ENCODE results near the gene SPATA13. TPM values are rescaled to one million over a fixed set of nuclear protein-coding genes. Genes with fewer than 3 reads are reported as not detected.

Gene SPATA13
- polyA plus RNA-seq, 1 experiment = 12.0 TPM

DNA sequence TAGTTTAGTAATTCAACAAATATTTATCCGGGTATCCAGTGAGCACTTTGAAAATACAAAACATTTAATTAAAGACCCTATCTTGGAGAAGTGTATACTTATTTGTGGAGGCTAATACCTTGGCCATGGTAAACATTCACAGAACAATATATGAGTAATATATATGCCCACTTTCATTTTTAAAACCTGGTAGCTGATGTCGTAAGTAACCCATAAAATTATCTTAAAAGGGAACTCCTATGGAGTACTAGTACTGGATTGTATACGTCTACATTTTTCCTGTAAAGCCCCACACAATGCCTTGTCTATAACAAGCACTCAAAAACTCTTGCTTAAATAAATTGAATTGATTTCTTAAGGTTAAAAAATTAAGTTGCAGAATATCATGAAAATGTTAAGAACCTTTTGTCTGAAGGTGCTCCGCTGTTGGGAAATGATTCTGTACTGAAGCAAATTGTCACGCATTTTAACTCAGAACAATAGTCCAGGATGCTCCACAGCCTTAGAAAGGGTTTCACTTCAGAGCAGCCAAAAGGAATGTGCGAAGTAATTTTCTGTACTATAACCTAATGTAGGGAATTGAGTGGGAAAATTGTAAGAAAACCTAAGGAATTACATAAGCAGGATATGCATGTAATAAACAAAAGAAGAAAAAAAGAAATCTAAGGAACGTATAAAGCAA, 90.0 kb downstream of the SPATA13 start:
- CTCF ChIA-PET = no interaction called here
- DNase-seq (ENCODE audit: low read depth, low spot score) = no peak
- H3K4me3 ChIP-seq (ENCODE audit: low read depth, low read length) = no peak overlapping the region
- POLR2A ChIA-PET = no interaction called here
- no peak overlapping the region for H3K27ac ChIP-seq (ENCODE audit: low read depth, low read length)
- TF ChIP-seq, protein P1, sequence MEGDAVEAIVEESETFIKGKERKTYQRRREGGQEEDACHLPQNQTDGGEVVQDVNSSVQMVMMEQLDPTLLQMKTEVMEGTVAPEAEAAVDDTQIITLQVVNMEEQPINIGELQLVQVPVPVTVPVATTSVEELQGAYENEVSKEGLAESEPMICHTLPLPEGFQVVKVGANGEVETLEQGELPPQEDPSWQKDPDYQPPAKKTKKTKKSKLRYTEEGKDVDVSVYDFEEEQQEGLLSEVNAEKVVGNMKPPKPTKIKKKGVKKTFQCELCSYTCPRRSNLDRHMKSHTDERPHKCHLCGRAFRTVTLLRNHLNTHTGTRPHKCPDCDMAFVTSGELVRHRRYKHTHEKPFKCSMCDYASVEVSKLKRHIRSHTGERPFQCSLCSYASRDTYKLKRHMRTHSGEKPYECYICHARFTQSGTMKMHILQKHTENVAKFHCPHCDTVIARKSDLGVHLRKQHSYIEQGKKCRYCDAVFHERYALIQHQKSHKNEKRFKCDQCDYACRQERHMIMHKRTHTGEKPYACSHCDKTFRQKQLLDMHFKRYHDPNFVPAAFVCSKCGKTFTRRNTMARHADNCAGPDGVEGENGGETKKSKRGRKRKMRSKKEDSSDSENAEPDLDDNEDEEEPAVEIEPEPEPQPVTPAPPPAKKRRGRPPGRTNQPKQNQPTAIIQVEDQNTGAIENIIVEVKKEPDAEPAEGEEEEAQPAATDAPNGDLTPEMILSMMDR (IDR thresholded peaks at IDR 0.05; ENCODE audit: low read depth, low read length) = no peak
- no peaks in the 10 kb centered on the region for H3K9me3 ChIP-seq (ENCODE audit: control insufficient read depth, insufficient read depth, low read length)
- no peaks in the 10 kb centered on the region for H3K27me3 ChIP-seq (ENCODE audit: control insufficient read depth, insufficient read depth, low read length)

DNA sequence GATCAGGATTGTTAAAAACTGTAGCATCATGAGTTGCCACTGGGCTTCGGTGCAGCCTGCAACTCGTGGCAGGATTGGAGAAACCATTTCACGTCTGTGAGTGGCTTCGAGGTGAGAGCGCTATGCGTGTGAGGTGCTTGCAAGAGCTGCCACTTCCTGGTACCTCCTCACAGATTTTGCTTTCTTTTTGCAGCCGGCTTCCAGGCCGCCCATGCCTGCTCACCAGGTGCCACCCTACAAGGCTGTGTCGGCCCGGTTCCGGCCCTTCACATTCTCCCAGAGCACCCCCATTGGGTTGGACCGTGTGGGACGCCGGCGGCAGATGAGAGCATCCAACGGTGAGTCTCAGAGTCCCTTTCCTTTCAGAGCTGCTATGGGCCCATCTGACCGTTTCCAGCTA, 91.0 kb downstream of the SPATA13 start:
- ChIA-PET CTCF (no interaction called here), POLR2A (no interaction called here)
- no peak overlapping the region for H3K27ac ChIP-seq (ENCODE audit: low read depth, low read length)
- TF ChIP-seq, protein P1 (IDR thresholded peaks at IDR 0.05; ENCODE audit: low read depth, low read length) = no peak
- no peak overlapping the region for H3K4me3 ChIP-seq (ENCODE audit: low read depth, low read length)
- H3K9me3 ChIP-seq (ENCODE audit: control insufficient read depth, insufficient read depth, low read length) = no peaks in the 10 kb centered on the region
- H3K27me3 ChIP-seq (ENCODE audit: control insufficient read depth, insufficient read depth, low read length) = no peaks in the 10 kb centered on the region
- DNase-seq (ENCODE audit: low read depth, low spot score) = no peak

DNA sequence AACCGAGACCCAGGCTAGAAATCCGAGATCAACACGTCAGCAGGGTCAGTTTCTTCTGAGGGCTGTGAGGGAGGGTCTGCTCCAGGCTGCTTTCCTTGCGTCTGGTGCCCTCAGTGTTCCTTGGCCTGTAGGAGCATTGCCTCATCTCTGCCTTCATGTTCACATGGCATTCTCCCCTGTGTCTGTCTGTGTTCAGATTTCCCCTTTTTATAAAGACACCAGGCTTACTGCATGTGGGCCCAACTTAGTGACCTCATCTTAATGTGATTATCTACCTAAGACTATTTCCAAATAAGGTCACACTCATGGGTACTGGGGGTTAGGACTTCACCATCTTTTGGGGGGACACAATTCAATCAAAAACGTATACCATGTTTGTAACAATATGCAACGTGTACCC, 91.6 kb downstream of the SPATA13 start:
- Histone ChIP-seq H3K27me3 (ENCODE audit: control insufficient read depth, insufficient read depth, low read length) (no peaks in the 10 kb centered on the region), H3K27ac (ENCODE audit: low read depth, low read length) (no peak overlapping the region), H3K4me3 (ENCODE audit: low read depth, low read length) (no peak overlapping the region), H3K9me3 (ENCODE audit: control insufficient read depth, insufficient read depth, low read length) (no peaks in the 10 kb centered on the region)
- TF ChIP-seq, protein P1 (IDR thresholded peaks at IDR 0.05; ENCODE audit: low read depth, low read length) = no peak
- POLR2A ChIA-PET = no interaction called here
- DNase-seq (ENCODE audit: low read depth, low spot score) = no peak
- CTCF ChIA-PET = no interaction called here

DNA sequence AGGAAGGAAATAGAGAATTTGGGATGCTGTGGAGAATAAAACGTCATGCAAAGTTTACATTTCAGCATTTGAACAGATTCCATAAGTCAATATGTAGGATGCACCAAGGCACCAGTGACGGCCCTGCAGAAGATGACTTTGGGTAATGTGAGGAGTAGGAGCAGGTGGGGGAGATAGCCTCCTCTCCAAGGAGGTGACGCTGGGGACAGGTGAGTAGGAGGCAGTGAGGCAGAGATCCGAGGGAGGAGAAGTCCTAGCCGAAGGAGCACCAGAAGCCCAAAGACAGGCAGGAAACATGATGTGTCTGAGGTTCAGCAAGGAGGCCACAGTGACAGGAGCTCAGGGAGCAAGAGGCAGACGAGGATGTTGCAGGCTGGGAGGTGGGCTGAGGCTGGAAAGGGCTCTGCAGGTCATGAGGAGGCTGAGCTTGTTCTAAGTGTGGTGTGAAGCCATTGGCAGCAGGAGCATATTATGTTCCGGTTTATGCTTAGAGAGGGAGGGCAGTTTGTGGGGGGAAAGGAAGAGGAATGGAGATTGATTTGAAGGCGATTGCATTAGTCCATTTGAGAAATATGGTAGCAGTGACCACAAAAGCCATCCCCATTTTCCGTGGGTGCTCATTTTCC, 93.1 kb downstream of the SPATA13 start:
- no peak for DNase-seq (ENCODE audit: low read depth, low spot score)
- peak overlapping the region; percentile 73 for H3K27ac ChIP-seq (ENCODE audit: low read depth, low read length)
- ChIA-PET POLR2A (no interaction called here), CTCF (interaction anchor here (1.0 kb wide), 1 partner anchor 25 kb away, joined by 3 read pairs; no protein-coding TSS in a partner anchor)
- H3K27me3 ChIP-seq (ENCODE audit: control insufficient read depth, insufficient read depth, low read length) = no peaks in the 10 kb centered on the region
- TF ChIP-seq, protein P1 (IDR thresholded peaks at IDR 0.05; ENCODE audit: low read depth, low read length) = no peak
- H3K4me3 ChIP-seq (ENCODE audit: low read depth, low read length) = no peak overlapping the region
- no peaks in the 10 kb centered on the region for H3K9me3 ChIP-seq (ENCODE audit: control insufficient read depth, insufficient read depth, low read length)

DNA sequence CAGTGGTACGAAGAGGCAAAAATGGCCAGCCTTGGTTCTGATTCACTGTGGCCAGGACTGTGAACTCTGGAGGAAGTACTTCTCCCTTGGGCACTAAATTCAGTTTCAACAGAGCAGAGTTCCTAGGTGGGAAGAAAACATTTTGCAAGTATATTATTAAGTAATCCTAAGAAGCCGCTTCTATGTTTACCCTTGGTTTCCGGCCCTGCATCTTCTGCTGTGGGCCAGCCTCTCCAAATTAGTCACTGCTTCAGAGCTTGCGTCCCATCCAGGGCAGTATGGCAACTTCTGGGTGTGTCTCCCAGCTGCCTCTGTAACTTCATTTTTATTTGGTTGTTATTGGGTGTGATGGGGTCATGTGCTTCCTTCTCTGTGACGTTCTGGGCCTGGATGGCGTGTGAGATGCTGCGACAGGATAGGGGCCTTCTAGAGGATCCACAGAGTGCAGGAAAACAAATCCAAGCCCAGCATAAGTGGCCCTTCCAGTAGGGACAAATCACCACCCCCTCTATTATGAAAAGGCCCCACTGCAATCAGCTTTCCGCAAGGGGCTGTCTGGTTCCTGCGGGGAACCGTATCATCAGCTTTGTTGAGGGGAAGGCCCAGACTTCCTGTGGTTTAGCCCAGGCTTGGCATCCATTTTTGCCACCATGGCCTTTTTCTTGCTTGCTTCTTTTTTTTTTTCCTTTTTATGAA, 93.8 kb downstream of the SPATA13 start:
- peak; percentile 10 for DNase-seq (ENCODE audit: low read depth, low spot score)
- no peak overlapping the region for H3K4me3 ChIP-seq (ENCODE audit: low read depth, low read length)
- H3K27ac ChIP-seq (ENCODE audit: low read depth, low read length) = no peak overlapping the region
- no peaks in the 10 kb centered on the region for H3K9me3 ChIP-seq (ENCODE audit: control insufficient read depth, insufficient read depth, low read length)
- ChIA-PET POLR2A (no interaction called here), CTCF (no interaction called here)
- H3K27me3 ChIP-seq (ENCODE audit: control insufficient read depth, insufficient read depth, low read length) = no peaks in the 10 kb centered on the region
- TF ChIP-seq, protein P1 (IDR thresholded peaks at IDR 0.05; ENCODE audit: low read depth, low read length) = no peak

All from AG04450 (cell line).